ENCODE results near the gene TOM1.

TOM1 gene

GRCh38 chr22:35348703-35349102 lies 49.0 kb downstream of the TOM1 start:
- TF ChIP-seq CTCF (conservative IDR thresholded peaks at IDR 0.05): no peak
- TF ChIP-seq ZFX (IDR thresholded peaks at IDR 0.05): no peak

GRCh38 chr22:35349368-35349703 lies 49.6 kb downstream of the TOM1 start:
- no peak overlapping the region for H3K27ac ChIP-seq
- TF ChIP-seq CTCF (conservative IDR thresholded peaks at IDR 0.05): no peak
- no peak for TF ChIP-seq ZFX (IDR thresholded peaks at IDR 0.05)

More at GRCh38 chr22:35348703-35349102, 49.0 kb downstream of the TOM1 start:
- H3K27ac ChIP-seq: no peak overlapping the region

GRCh38 chr22:35349704-35350538 lies 50.2 kb downstream of the TOM1 start:
- TF ChIP-seq CTCF (conservative IDR thresholded peaks at IDR 0.05) (no peak), ZFX (IDR thresholded peaks at IDR 0.05) (no peak)
- H3K27ac ChIP-seq: peak overlapping the region; percentile 44

GRCh38 chr22:35350539-35351503 lies 51.1 kb downstream of the TOM1 start:
- peak overlapping the region; percentile 44 for H3K27ac ChIP-seq
- TF ChIP-seq CTCF (conservative IDR thresholded peaks at IDR 0.05) (peak; percentile 93), ZFX (IDR thresholded peaks at IDR 0.05) (no peak)

- no peak overlapping the region for H3K27ac ChIP-seq
- TF ChIP-seq ZFX (IDR thresholded peaks at IDR 0.05) (no peak), CTCF (conservative IDR thresholded peaks at IDR 0.05) (no peak; the same call in 1 of the 2 replicates)
These were observed 52.8 kb downstream of the TOM1 start for GRCh38 chr22:35352214-35353111.

GRCh38 chr22:35353318-35353717 lies 53.6 kb downstream of the TOM1 start:
- TF ChIP-seq CTCF (conservative IDR thresholded peaks at IDR 0.05) (no peak), ZFX (IDR thresholded peaks at IDR 0.05) (no peak)

More at GRCh38 chr22:35353318-35353717, 53.6 kb downstream of the TOM1 start:
- H3K27ac ChIP-seq: no peak overlapping the region
